HFFc6 (cell line): ENCODE measurements around the gene CLEC3A. TPM values are rescaled to one million over a fixed set of nuclear protein-coding genes. Genes with fewer than 3 reads are reported as not detected.
"Not testable (repeated sequence)": the region's sequence is repeated elsewhere in the genome, so short reads cannot be mapped to it uniquely, and the experiment has no call there.

Experiments used
- DNase-seq: peaks from one replicate; pipeline ENCODE4 v3.0.0-alpha.2; 2018
- H3K27ac Mint-ChIP-seq: 2 replicates; pipeline ENCODE4 v1.8.0; 2020; ENCODE audit warnings: mild to moderate bottlenecking, mixed read lengths
- H3K27me3 Mint-ChIP-seq: 2 replicates; pipeline ENCODE4 v1.8.0; 2021; ENCODE audit warnings: mild to moderate bottlenecking, moderate library complexity, mixed read lengths; ENCODE audit not compliant: insufficient read depth
- H3K36me3 Mint-ChIP-seq: 2 replicates; pipeline ENCODE4 v1.8.0; 2021; ENCODE audit warnings: low read depth, mixed read lengths
- H3K4me1 Mint-ChIP-seq: 2 replicates; pipeline ENCODE4 v1.8.0; 2020; ENCODE audit warnings: low read depth, mixed read lengths
- H3K4me3 Mint-ChIP-seq: 2 replicates; pipeline ENCODE4 v1.8.0; 2020; ENCODE audit warnings: mild to moderate bottlenecking, moderate library complexity, mixed read lengths
- H3K9me3 Mint-ChIP-seq: 2 replicates; pipeline ENCODE4 v1.8.0; 2020; ENCODE audit warnings: mild to moderate bottlenecking, mixed read lengths
- total RNA-seq, 6 experiments: library from RNA; stranded (reverse); fragmentation: NEBNext Ultra II Directional; extraction: Animal tissue kit (Norgen Biotek cat#: 25700); gene quantifications; 2 replicates in 1 of 6; 3 replicates in 5 of 6; pipeline ENCODE4 v1.2.3, GENCODE V29; 2021
- TF ChIP-seq, protein P1 (sequence below): fragments of 200-600 bp; sonication (generic); IDR thresholded peaks from 2 replicates; pipeline ENCODE4 v1.5.0; 2021; ENCODE audit warnings: antibody characterized with exemption, mild to moderate bottlenecking

The CLEC3A gene
- total RNA-seq, 6 experiments from 2014 or later = not detected

GRCh38 chr16:77986011-77986740 lies 36.2 kb upstream of the CLEC3A start:
- Mint-ChIP-seq H3K27me3 (peaks cover 2% of the 10 kb centered on the region; the same call in 1 of the 2 replicates), H3K27ac (no peak overlapping the region), H3K9me3 (peaks cover 26% of the 10 kb centered on the region), H3K4me3 (no peak overlapping the region), H3K36me3 (no peaks in the 10 kb centered on the region), H3K4me1 (no peaks in the 10 kb centered on the region)
- TF ChIP-seq, protein P1, sequence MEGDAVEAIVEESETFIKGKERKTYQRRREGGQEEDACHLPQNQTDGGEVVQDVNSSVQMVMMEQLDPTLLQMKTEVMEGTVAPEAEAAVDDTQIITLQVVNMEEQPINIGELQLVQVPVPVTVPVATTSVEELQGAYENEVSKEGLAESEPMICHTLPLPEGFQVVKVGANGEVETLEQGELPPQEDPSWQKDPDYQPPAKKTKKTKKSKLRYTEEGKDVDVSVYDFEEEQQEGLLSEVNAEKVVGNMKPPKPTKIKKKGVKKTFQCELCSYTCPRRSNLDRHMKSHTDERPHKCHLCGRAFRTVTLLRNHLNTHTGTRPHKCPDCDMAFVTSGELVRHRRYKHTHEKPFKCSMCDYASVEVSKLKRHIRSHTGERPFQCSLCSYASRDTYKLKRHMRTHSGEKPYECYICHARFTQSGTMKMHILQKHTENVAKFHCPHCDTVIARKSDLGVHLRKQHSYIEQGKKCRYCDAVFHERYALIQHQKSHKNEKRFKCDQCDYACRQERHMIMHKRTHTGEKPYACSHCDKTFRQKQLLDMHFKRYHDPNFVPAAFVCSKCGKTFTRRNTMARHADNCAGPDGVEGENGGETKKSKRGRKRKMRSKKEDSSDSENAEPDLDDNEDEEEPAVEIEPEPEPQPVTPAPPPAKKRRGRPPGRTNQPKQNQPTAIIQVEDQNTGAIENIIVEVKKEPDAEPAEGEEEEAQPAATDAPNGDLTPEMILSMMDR = no peak
- no peak for DNase-seq

- Mint-ChIP-seq H3K36me3 (no peaks in the 10 kb centered on the region), H3K27me3 (peaks cover 2% of the 10 kb centered on the region; the same call in 1 of the 2 replicates), H3K4me3 (no peak overlapping the region), H3K9me3 (peaks cover 29% of the 10 kb centered on the region), H3K27ac (no peak overlapping the region), H3K4me1 (no peaks in the 10 kb centered on the region)
- DNase-seq = no peak
- TF ChIP-seq, protein P1 = no peak
These were observed 34.5 kb upstream of the CLEC3A start for GRCh38 chr16:77987810-77988209.

DNA sequence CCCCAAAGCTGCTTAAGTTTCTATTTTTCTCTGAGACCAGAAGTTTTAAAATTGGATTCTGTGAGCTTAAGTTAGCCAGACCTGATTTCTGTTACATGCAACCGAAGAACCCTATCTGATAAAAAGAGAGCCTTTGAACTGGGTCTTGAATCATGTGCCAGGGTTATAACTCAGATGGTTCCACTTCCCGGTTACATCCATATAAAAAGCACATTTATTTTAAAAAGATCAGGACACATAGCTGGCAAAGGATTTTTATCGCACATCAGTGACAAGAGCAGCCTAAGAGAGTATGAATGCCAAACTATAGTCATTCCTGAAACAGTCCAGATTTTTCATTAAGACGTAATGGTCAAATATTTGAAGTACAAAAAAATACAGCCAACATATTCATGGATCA lies 32.5 kb upstream of the CLEC3A start:
- TF ChIP-seq, protein P1 = no peak
- Mint-ChIP-seq H3K9me3 (peaks cover 27% of the 10 kb centered on the region), H3K27me3 (peaks cover 2% of the 10 kb centered on the region; the same call in 1 of the 2 replicates), H3K4me3 (no peak overlapping the region), H3K36me3 (no peaks in the 10 kb centered on the region), H3K4me1 (no peaks in the 10 kb centered on the region), H3K27ac (no peak overlapping the region)
- no peak for DNase-seq

DNA sequence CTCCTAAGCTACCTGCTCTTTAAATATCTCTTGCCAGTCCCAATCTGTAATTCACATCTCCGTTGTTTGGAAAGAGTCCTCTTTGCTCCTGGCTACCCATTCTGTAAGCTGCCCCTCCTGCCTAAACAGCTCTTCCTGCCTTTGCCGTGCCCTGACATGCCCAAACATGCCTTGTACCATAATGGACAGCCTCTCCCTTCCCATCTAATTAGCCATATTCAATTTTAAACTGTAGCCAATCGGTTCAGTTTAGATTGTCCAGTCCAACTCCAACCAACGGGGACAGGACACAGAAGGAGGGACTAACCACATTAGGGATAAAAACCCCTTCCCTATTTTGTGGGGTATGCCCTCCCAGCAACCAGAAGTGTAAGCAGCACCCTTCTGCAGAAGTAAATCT lies 30.6 kb upstream of the CLEC3A start:
- no peak overlapping the region for H3K27ac Mint-ChIP-seq
- no peak for DNase-seq
- H3K36me3 Mint-ChIP-seq = no peaks in the 10 kb centered on the region
- no peak overlapping the region for H3K4me3 Mint-ChIP-seq
- no peaks in the 10 kb centered on the region for H3K4me1 Mint-ChIP-seq
- peaks cover 44% of the 10 kb centered on the region for H3K9me3 Mint-ChIP-seq
- TF ChIP-seq, protein P1 = no peak
- H3K27me3 Mint-ChIP-seq = peaks cover 2% of the 10 kb centered on the region; the same call in 1 of the 2 replicates

DNA sequence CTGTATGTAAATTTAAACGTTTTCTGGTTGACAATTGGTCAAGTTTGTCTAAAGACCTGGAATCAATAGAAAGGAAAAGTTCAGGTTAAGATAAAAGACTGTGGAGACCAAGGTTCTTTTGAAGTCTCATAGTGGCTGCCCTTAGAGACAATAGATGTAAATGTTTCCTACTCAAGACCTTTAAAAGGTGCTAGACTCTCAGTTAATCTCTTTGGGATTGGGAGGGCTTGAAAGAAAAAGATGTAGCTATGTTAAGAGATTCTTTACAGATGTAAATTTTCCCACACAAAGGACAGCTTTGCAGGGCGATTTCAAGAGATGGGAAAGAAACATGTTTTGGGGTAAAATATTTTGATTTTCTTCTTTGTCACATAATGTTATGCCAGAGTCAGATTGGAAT lies 30.0 kb upstream of the CLEC3A start:
- H3K9me3 Mint-ChIP-seq = peaks cover 48% of the 10 kb centered on the region
- DNase-seq, H3K4me3 Mint-ChIP-seq, H3K36me3 Mint-ChIP-seq, H3K27ac Mint-ChIP-seq, H3K27me3 Mint-ChIP-seq, H3K4me1 Mint-ChIP-seq: not testable (repeated sequence)

DNA sequence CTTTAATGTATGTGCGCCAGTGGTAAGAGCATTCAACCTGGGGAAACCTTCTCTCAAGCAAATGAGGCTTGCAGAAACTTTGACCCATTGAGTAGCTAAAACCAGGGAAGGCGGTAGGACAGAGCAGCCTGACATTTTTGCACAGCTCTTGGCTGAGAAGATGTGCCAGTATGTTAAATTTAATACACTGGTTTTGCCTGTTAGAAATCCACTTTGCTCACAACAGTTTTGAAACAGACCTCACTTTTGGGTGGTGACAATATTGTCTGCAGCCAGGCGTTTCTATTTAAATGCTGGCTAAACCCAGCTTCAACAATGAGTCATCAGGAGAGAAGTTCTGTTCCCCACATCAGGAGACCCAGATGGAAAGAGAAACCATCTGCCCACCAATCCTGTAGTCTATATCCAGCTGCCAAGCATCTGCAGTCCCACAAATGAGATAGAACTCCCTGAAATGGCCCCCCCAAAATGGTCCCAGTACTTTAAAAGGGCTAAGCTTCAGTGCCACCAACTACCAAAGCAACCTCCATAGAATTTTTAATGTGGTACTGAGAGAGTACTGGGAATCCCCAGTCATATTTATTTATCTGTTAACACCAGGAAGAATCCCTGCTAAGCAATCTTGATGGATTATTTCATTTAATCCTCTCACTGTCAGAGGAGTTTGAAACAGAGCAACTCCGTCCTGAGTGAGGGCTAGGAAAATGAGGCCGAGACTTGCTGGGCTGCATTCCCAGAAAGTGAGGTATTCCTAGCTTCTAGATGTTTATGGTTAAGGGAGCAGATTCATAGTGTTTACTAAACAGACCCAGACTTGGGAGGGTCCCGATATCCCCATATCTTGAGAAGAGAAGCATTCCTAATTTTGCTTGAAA lies 29.0 kb upstream of the CLEC3A start:
- Mint-ChIP-seq H3K27me3 (no peaks in the 10 kb centered on the region), H3K9me3 (peaks cover 51% of the 10 kb centered on the region), H3K4me3 (no peak overlapping the region), H3K36me3 (no peaks in the 10 kb centered on the region), H3K27ac (no peak overlapping the region), H3K4me1 (no peaks in the 10 kb centered on the region)
- DNase-seq = no peak
- TF ChIP-seq, protein P1 = no peak
